Astrocyte of the spinal cord (primary cell): ENCODE data around the gene VAV3.

ENCODE experiments used
- DNase-seq: peaks from one replicate; pipeline ENCODE4 v3.0.0; 2011; ENCODE audit warnings: low read depth, low spot score
- H3K4me3 ChIP-seq: 2 replicates; pipeline ENCODE4 v1.5.1; 2011; ENCODE audit warnings: low read depth, mild to moderate bottlenecking, low read length, moderate library complexity
- CTCF ChIP-seq: IDR thresholded peaks from 2 replicates; pipeline ENCODE4 v1.5.1; 2012; ENCODE audit warnings: low read depth, mild to moderate bottlenecking, low read length, inconsistent platforms
- in situ Hi-C: cut with HindIII; loops from 2 replicates; pipeline ENCODE4 v1.10.0; 2017; ENCODE audit warnings: low sequenced_read_pairs

VAV3 gene

GRCh38 chr1:107643766-107644165, 321.2 kb downstream of the VAV3 start:
- no peak overlapping the region for H3K4me3 ChIP-seq
- no peak for TF ChIP-seq CTCF
- no peak for DNase-seq
- in situ Hi-C loops: no loop called here

GRCh38 chr1:107640207-107640606, 324.8 kb downstream of the VAV3 start:
- TF ChIP-seq CTCF: no peak
- DNase-seq: no peak
- in situ Hi-C loops: no loop called here
- H3K4me3 ChIP-seq: no peak overlapping the region

- no peak overlapping the region for H3K4me3 ChIP-seq
- no peak for DNase-seq
- in situ Hi-C loops: no loop called here
- TF ChIP-seq CTCF: no peak
Measured at GRCh38 chr1:107637101-107637500, 327.9 kb downstream of the VAV3 start.

- in situ Hi-C loops: no loop called here
- DNase-seq: no peak
- no peak for TF ChIP-seq CTCF
- no peak overlapping the region for H3K4me3 ChIP-seq
Measured at GRCh38 chr1:107633596-107633995, 331.4 kb downstream of the VAV3 start.

GRCh38 chr1:107626073-107626796, 338.7 kb downstream of the VAV3 start:
- no peak for TF ChIP-seq CTCF
- H3K4me3 ChIP-seq: no peak overlapping the region
- peak; percentile 38 for DNase-seq
- in situ Hi-C loops: no loop called here

- H3K4me3 ChIP-seq: no peak overlapping the region
- DNase-seq: no peak
- in situ Hi-C loops: no loop called here
- TF ChIP-seq CTCF: no peak
Measured at GRCh38 chr1:107625405-107626029, 339.5 kb downstream of the VAV3 start.
